ENCODE results near the gene EPN2.

EPN2 gene

DNA sequence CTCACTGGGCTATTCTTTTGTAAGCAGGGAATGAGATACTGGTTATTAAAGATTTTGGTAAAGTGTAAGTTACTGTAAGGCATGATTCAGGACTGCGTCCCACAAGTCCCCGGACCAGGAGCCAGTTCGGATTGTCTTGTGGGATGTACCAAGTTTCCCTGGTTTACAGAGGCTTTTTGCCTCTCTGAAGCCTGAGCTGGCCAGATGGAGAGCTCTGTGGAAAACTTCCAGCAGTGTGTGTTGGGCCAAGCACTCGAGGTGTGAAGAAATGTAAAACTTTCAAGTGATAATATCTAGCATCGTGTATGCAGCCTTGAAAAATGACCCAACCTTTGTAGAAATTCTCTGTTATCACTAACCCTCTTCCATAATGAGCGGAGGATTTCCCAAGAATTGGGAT lies 2.4 kb downstream of the EPN2 start:
- DNase-seq (ENCODE audit: low read depth in 2 of 2): no peak

DNA sequence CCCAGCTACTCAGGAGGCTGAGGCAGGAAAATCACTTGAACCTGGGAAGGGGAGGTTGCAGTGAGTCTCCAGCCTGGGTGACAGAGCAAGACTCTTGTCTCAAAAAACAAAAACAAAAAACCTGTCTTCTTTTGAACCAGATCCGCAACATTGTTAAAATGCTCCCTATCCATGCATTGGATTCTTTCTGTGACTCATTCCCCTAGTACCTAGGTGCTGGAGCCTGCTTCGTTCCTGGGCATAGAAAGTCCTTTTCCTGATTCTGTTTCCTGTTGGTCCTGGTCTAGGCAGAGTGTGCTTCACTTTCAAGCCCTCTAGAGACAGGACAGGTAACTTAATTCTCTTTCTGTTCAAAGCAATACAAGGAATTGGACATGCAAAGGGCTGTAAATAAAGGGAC lies 5.2 kb downstream of the EPN2 start:
- no peak for DNase-seq (ENCODE audit: low read depth in 2 of 2)

- DNase-seq (ENCODE audit: low read depth in 2 of 2): no peak
These were observed 5.8 kb downstream of the EPN2 start for GRCh38 chr17:19242926-19243325.

DNA sequence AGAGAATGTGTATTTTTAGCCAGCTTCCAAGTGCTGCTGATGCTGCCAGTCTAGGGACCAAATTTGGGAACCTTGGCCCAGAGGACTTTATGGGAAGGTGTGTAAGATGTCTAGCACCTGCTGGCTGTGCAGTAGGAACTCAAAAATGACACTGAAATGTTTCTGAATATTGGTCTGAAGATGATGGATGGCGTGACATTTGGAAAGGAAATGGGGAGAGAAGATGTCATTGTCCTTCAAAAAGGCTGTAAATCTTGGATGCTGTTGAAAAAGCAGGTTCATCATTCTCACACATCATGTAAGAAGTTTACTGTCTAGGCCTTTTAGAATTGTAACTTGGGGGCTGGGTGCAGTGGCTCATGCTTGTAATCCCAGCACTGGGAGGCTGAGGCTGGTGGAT lies 6.7 kb downstream of the EPN2 start:
- no peak for DNase-seq (ENCODE audit: low read depth in 2 of 2)

DNA sequence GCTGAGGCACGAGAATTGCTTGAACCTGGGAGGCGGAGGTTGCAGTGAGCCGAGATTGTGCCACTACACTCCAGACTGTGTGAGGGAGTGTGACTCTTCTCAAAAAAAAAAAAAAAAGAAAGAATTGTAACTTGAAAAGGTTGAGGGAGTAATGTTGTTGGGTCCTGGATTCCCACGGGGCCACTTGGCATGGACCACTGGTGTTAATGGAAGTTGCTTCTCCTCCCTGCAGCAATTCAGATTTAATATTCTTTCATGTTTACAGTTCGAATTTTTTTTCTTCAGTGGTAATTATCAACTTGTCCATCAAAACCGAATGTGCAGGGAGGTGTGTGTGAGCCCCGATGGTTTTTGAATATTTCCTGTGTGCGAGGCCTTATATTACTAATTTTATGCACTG lies 7.2 kb downstream of the EPN2 start:
- no peak for DNase-seq (ENCODE audit: low read depth in 2 of 2)

- DNase-seq (ENCODE audit: low read depth in 2 of 2): no peak
These were observed 7.6 kb downstream of the EPN2 start for GRCh38 chr17:19244781-19245180.

- DNase-seq (ENCODE audit: low read depth in 2 of 2): no peak
These were observed 10.3 kb downstream of the EPN2 start for GRCh38 chr17:19247473-19247872.

DNA sequence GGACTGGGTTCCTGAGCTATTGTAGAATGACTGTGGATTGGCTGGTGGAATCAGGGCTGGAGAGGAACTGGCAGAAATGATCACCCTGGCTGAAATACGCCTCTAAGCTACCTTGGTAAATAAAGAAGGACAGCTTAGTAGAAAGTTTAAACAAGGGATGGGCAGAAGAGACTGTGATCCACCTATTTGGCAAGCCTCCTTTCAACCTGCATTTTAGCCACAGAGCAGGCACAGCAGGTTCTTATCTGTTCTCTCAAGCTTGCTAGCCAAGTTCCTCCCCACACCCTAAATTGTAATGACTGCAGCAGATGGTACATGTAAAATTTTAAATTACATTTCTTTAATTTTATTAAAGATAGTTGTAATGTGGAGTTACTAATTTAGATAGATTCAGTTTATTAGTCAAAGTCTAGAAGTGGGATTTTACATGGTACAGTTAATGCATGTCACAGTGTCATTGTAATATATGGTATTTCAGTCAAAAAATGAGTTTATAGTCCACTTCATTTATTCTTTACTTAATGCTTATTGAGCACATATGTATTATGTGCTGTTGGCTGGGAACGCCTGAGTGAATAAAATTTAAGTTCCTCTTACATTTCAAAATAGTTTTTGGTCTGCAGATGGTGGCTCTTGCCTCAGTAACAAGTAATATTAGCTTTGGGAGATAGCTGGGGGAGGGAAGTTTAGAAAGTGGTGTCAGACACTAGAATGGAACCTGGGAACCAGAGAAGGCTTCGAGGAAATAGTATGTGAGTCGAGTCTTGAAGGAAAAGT lies 11.2 kb downstream of the EPN2 start:
- no peak for DNase-seq (ENCODE audit: low read depth in 2 of 2)

GRCh38 chr17:19248928-19249574 lies 11.9 kb downstream of the EPN2 start:
- no peak for DNase-seq (ENCODE audit: low read depth in 2 of 2)

DNA sequence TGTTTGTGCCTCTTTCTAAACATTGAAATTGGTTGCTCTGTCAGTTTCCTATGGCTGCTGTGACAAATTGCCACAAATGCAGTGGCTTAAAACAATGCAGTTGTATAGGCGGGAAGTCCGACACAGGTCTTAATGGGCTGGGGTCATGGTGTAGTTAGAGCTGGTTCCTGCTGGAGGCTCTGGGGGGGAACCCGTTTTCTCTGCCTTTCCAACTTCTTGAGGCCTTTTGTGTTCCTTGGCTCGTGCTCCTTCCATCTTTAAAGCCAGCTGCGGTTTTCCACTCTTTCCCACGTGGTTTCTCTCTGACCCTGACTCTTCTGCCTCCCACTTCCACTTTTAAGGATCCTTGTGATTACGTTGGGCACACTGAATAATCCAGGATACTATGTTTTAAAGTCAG lies 12.5 kb downstream of the EPN2 start:
- no peak for DNase-seq (ENCODE audit: low read depth in 2 of 2)

GRCh38 chr17:19250421-19251173 lies 13.4 kb downstream of the EPN2 start:
- DNase-seq (ENCODE audit: low read depth in 2 of 2): no peak

DNA sequence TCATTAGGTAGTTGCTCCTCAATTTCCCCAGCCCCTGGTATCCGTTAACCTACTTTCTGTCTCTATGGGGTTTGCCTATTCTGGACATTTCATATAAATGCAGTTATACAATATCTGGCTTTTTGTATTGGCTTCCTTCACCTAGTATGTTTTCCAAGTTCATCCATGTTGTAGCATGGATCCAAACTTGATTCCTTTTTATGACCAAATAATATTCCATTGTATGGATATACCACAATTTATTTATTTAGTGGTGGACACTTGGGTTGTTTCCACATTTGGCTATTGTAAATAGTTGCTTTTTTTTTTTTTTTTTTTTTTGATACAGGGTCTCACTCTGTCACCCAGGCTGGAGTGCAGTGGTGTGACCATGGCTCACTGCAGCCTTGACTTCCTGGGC lies 15.9 kb downstream of the EPN2 start:
- no peak for DNase-seq (ENCODE audit: low read depth in 2 of 2)

GRCh38 chr17:19254651-19255050 lies 17.5 kb downstream of the EPN2 start:
- DNase-seq (ENCODE audit: low read depth in 2 of 2): no peak

DNA sequence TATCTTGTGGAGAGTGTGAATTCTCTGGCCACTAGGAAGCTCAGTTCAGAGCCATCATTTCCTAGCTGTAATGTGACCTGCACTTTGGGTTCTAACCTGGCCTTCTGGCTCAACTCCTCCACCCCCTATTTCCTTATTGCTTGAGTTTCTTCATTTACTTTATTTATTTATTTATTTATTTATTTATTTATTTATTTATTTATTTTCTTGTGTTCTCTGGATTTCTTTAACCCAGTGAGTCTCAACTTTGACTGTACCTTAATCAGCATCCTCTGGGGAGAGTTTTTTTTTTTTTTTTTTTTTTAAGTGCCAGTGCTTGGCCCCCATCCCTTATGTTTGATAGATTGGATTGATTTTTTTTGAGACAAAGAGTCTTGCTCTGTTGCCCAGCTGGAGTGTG lies 18.1 kb downstream of the EPN2 start:
- DNase-seq (ENCODE audit: low read depth in 2 of 2): no peak

DNA sequence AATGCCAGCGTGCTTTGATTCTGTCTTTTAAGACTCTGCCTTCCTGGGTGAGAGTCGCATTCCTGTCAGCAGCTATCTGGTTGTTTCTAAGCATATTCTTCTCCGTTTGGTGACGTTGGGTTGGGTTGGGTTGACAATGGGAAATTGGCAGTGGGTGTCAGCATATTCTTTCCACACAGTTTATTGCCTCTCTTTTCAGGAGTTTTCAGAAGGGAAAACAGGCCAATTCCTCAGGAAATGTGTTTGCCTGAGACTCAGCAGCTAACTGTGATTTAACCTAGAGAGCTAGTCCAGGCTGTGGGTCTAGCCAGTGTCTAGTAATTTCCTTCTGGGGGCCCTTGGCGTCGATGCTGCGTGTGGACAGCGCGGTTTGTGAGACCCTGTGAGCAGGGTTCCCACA lies 21.2 kb downstream of the EPN2 start:
- no peak for DNase-seq (ENCODE audit: low read depth in 2 of 2)

GRCh38 chr17:19260958-19261357 lies 23.8 kb downstream of the EPN2 start:
- DNase-seq (ENCODE audit: low read depth in 2 of 2): no peak

- no peak for DNase-seq (ENCODE audit: low read depth in 2 of 2)
These were observed 24.3 kb downstream of the EPN2 start for GRCh38 chr17:19261426-19261825.

DNA sequence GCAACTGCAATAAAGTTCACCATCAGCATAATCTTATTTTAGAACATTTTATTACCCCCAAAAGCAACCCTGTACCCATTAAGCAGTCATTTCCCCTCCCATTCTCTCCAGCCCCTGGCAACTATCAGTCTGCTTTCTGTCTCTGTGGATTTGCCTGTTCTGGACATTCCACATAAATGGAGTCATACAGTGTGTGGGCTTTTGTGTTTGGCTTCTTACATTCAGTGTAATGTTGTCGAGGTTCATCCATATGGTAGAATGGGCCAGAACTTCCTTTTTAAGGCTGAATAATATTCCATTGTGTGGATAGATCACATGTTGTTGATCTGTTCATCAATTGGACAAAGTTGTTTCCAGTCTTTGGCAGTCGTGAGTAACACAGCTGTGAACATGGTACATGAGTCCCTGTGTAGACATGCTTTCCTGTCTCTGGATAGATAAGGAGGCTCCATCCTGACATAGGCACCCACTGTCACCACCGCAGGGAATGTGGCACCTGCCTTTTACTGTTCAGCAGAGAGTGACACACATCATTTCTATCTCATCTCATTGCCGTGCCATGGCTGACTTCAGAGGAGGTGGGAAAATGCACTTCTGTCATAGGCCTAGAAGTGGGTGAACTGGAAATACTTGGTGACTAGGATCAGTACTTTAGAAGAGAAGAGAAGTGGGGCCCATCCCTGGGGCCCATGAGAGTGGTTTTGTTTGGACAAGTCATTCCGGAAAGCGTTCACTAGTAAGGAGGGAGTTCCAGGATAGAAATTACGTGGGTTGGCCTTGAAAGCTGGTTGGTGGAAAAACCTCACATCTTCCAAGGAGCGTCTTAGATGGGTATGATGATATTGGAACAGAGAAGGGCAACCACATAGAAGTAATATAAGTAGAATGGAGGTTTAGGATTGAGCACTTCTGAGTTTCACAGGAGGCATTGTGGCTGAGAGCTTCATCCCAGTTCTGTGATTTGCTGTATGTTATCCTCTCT lies 25.8 kb downstream of the EPN2 start:
- DNase-seq (ENCODE audit: low read depth in 2 of 2): peak in 1 of 2 donors; percentile 8

DNA sequence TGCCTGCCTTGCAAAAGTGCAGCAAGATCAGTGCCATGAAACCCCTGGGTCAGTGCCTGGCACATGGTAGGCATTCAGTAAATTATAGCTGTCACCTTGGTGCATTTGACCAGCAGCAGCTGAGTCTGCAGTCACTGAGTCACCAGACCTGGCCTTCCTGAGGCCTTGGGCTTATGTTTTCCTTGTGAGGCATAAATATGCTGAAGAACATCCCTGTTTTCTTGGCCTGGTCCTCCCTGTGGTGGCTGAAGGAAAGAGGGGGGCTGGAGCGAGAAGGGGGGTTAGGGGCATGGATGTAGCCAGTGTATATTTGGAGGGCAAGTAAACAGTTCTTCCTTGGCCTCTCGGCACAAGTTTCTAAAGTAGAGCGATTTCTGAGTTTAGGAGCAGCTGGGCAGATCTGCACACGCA lies 26.5 kb downstream of the EPN2 start:
- DNase-seq (ENCODE audit: low read depth in 2 of 2): no peak

GRCh38 chr17:19264268-19264667 lies 27.1 kb downstream of the EPN2 start:
- no peak for DNase-seq (ENCODE audit: low read depth in 2 of 2)

GRCh38 chr17:19264681-19265080 lies 27.5 kb downstream of the EPN2 start:
- no peak for DNase-seq (ENCODE audit: low read depth in 2 of 2)

DNA sequence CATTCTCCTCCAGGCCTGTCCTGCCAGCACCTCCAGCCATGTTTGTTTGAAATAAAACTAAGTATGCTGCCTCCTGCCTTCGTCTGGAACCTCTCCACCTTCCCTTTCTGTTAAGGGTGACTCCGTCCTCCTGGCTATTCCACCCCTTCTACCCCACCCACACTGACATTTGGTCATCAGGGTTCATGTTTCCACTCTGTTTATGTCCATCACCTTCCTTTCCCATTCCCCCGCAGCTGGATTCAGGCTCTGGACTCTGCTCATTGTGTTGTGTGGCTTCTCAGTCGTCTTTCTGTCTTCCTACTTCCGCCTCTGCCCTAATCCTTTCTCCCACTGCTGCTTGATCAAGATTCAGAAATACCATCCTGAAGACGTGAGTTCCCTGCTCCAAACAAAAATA lies 28.6 kb downstream of the EPN2 start:
- no peak for DNase-seq (ENCODE audit: low read depth in 2 of 2)
